ENCODE data around the gene ZNF618. TPM values are rescaled to one million over a fixed set of nuclear protein-coding genes. Genes with fewer than 3 reads are reported as not detected.
"Not testable (repeated sequence)": the region's sequence is repeated elsewhere in the genome, so short reads cannot be mapped to it uniquely, and the experiment has no call there.

The ZNF618 gene
- total RNA-seq, 1 donor from 2014 or later: 0.19 TPM

- no peaks in the 10 kb centered on the region for H3K27me3 Mint-ChIP-seq
- DNase-seq: peak; percentile 45
- no peak overlapping the region for H3K4me3 Mint-ChIP-seq
- H3K27ac Mint-ChIP-seq: no peak overlapping the region
- H3K36me3 Mint-ChIP-seq (ENCODE audit: low read depth): no peaks in the 10 kb centered on the region
- H3K4me1 Mint-ChIP-seq: no peaks in the 10 kb centered on the region
- intact Hi-C loops (cut with micrococcal nuclease): no loop called here
- H3K9me3 Mint-ChIP-seq: no peaks in the 10 kb centered on the region
These were observed 160.0 kb downstream of the ZNF618 start for GRCh38 chr9:114035845-114036801.

- no peak overlapping the region for H3K4me3 Mint-ChIP-seq
- no peaks in the 10 kb centered on the region for H3K27me3 Mint-ChIP-seq
- no peaks in the 10 kb centered on the region for H3K4me1 Mint-ChIP-seq
- DNase-seq: peak; percentile 45
- H3K36me3 Mint-ChIP-seq (ENCODE audit: low read depth): no peaks in the 10 kb centered on the region
- peaks cover 2% of the 10 kb centered on the region for H3K9me3 Mint-ChIP-seq
- intact Hi-C loops (cut with micrococcal nuclease): no loop called here
- no peak overlapping the region for H3K27ac Mint-ChIP-seq
These were observed 161.1 kb downstream of the ZNF618 start for GRCh38 chr9:114037249-114037648.

- DNase-seq: peak; percentile 42
- Mint-ChIP-seq H3K9me3 (peaks cover 2% of the 10 kb centered on the region), H3K27me3 (no peaks in the 10 kb centered on the region), H3K4me3 (no peak overlapping the region), H3K27ac (no peak overlapping the region), H3K36me3 (ENCODE audit: low read depth) (no peaks in the 10 kb centered on the region), H3K4me1 (no peaks in the 10 kb centered on the region)
- intact Hi-C loops (cut with micrococcal nuclease): no loop called here
These were observed 162.0 kb downstream of the ZNF618 start for GRCh38 chr9:114037961-114038723.

- DNase-seq: peak; percentile 17
These were observed 162.7 kb downstream of the ZNF618 start for GRCh38 chr9:114038724-114039313.

GRCh38 chr9:114039484-114039883 lies 163.4 kb downstream of the ZNF618 start:
- DNase-seq: peak; percentile 20

More at GRCh38 chr9:114038724-114039313, 162.7 kb downstream of the ZNF618 start:
- Mint-ChIP-seq H3K27me3 (peaks cover 2% of the 10 kb centered on the region), H3K36me3 (ENCODE audit: low read depth) (no peaks in the 10 kb centered on the region), H3K4me1 (no peaks in the 10 kb centered on the region), H3K9me3 (peaks cover 2% of the 10 kb centered on the region), H3K27ac (no peak overlapping the region), H3K4me3 (no peak overlapping the region)
- intact Hi-C loops (cut with micrococcal nuclease): no loop called here

GRCh38 chr9:114043660-114044059 lies 167.6 kb downstream of the ZNF618 start:
- H3K4me3 Mint-ChIP-seq; H3K27ac Mint-ChIP-seq; H3K9me3 Mint-ChIP-seq; H3K27me3 Mint-ChIP-seq; H3K36me3 Mint-ChIP-seq (ENCODE audit: low read depth); H3K4me1 Mint-ChIP-seq; intact Hi-C loops (cut with micrococcal nuclease); DNase-seq: not testable (repeated sequence)

More at GRCh38 chr9:114039484-114039883, 163.4 kb downstream of the ZNF618 start:
- intact Hi-C loops (cut with micrococcal nuclease): no loop called here
- peaks cover 4% of the 10 kb centered on the region for H3K27me3 Mint-ChIP-seq
- no peak overlapping the region for H3K4me3 Mint-ChIP-seq
- H3K36me3 Mint-ChIP-seq (ENCODE audit: low read depth): no peaks in the 10 kb centered on the region
- no peaks in the 10 kb centered on the region for H3K4me1 Mint-ChIP-seq
- H3K9me3 Mint-ChIP-seq: peaks cover 2% of the 10 kb centered on the region
- H3K27ac Mint-ChIP-seq: no peak overlapping the region

- intact Hi-C loops (cut with micrococcal nuclease): no loop called here
These were observed 170.2 kb downstream of the ZNF618 start for GRCh38 chr9:114046237-114046755.

GRCh38 chr9:114046875-114047274 lies 170.8 kb downstream of the ZNF618 start:
- no peaks in the 10 kb centered on the region for H3K36me3 Mint-ChIP-seq (ENCODE audit: low read depth)
- DNase-seq: no peak
- no peak overlapping the region for H3K4me3 Mint-ChIP-seq
- intact Hi-C loops (cut with micrococcal nuclease): no loop called here
- H3K27ac Mint-ChIP-seq: no peak overlapping the region
- no peaks in the 10 kb centered on the region for H3K9me3 Mint-ChIP-seq
- no peaks in the 10 kb centered on the region for H3K4me1 Mint-ChIP-seq
- peaks cover 4% of the 10 kb centered on the region for H3K27me3 Mint-ChIP-seq

More at GRCh38 chr9:114046237-114046755, 170.2 kb downstream of the ZNF618 start:
- H3K27ac Mint-ChIP-seq: no peak overlapping the region
- no peaks in the 10 kb centered on the region for H3K36me3 Mint-ChIP-seq (ENCODE audit: low read depth)
- H3K9me3 Mint-ChIP-seq: peaks cover 2% of the 10 kb centered on the region
- DNase-seq: no peak
- peaks cover 4% of the 10 kb centered on the region for H3K27me3 Mint-ChIP-seq
- H3K4me3 Mint-ChIP-seq: no peak overlapping the region
- H3K4me1 Mint-ChIP-seq: no peaks in the 10 kb centered on the region

- Mint-ChIP-seq H3K27me3 (peaks cover 4% of the 10 kb centered on the region), H3K4me1 (no peaks in the 10 kb centered on the region), H3K36me3 (ENCODE audit: low read depth) (no peaks in the 10 kb centered on the region), H3K27ac (no peak overlapping the region), H3K9me3 (no peaks in the 10 kb centered on the region), H3K4me3 (no peak overlapping the region)
- intact Hi-C loops (cut with micrococcal nuclease): no loop called here
- no peak for DNase-seq
These were observed 171.6 kb downstream of the ZNF618 start for GRCh38 chr9:114047717-114048116.

GRCh38 chr9:114048533-114049415 lies 172.7 kb downstream of the ZNF618 start:
- H3K27me3 Mint-ChIP-seq: peaks cover 3% of the 10 kb centered on the region
- H3K4me1 Mint-ChIP-seq: no peaks in the 10 kb centered on the region
- no peaks in the 10 kb centered on the region for H3K36me3 Mint-ChIP-seq (ENCODE audit: low read depth)
- H3K27ac Mint-ChIP-seq: no peak overlapping the region
- DNase-seq: no peak
- H3K9me3 Mint-ChIP-seq: no peaks in the 10 kb centered on the region
- H3K4me3 Mint-ChIP-seq: no peak overlapping the region
- intact Hi-C loops (cut with micrococcal nuclease): no loop called here

- Mint-ChIP-seq H3K27me3 (no peaks in the 10 kb centered on the region), H3K9me3 (no peaks in the 10 kb centered on the region), H3K4me1 (no peaks in the 10 kb centered on the region), H3K36me3 (ENCODE audit: low read depth) (no peaks in the 10 kb centered on the region), H3K4me3 (no peak overlapping the region), H3K27ac (no peak overlapping the region)
- no peak for DNase-seq
- intact Hi-C loops (cut with micrococcal nuclease): no loop called here
These were observed 173.5 kb downstream of the ZNF618 start for GRCh38 chr9:114049441-114050225.

- H3K4me3 Mint-ChIP-seq: no peak overlapping the region
- intact Hi-C loops (cut with micrococcal nuclease): no loop called here
- no peaks in the 10 kb centered on the region for H3K4me1 Mint-ChIP-seq
- H3K9me3 Mint-ChIP-seq: no peaks in the 10 kb centered on the region
- DNase-seq: no peak
- H3K36me3 Mint-ChIP-seq (ENCODE audit: low read depth): no peaks in the 10 kb centered on the region
- no peaks in the 10 kb centered on the region for H3K27me3 Mint-ChIP-seq
- H3K27ac Mint-ChIP-seq: no peak overlapping the region
These were observed 174.1 kb downstream of the ZNF618 start for GRCh38 chr9:114050226-114050568.

Data from activated CD4-positive, alpha-beta T cell treated with anti-CD3 and anti-CD28 coated beads, Interleukin-2, amount 10 ng/mL, durations not matched to agents 24 days and 14 days (primary cell).